NCI-H1092 treated with DMSO at 0.1 percent for 48 hours (cell line): Measurements from ENCODE around the gene CTAGE6.
"Not testable (repeated sequence)": the region's sequence is repeated elsewhere in the genome, so short reads cannot be mapped to it uniquely, and the experiment has no call there.

Experiments used
- DNase-seq: peaks from one replicate; lab custom pipeline; 2025; lab: John Stamatoyannopoulos, UW

CTAGE6 gene

DNA sequence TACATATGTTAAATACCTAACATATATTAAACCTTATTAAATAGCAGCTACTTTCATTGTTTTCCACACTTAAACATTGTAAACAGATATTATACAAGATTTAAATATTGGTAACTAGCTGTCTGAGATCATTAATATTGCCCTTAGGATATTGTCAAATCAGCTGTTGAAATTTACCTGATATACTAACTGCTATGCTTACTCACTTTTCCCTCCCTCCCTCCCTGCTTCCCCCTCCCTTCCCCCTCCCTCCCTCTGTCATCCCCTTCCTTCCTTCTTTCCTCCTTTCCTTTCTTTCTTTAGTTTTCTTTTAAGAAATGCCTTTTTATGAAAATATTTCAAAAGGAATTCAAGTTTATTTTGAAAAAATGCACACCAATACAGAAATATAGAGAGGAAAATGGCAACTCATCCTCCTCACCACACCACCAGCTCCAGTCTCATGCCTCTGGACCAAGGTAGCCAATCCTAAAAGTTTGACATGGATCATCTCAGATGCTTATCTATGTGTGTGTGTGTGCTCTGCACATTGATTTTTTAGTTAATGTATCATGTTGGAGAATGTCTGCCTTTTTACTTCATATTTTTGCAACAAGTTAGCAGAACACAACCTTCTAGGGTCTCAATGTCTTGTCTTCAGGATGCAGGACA is 41.8 kb downstream of the CTAGE6 start:
- not testable (repeated sequence) for DNase-seq

DNA sequence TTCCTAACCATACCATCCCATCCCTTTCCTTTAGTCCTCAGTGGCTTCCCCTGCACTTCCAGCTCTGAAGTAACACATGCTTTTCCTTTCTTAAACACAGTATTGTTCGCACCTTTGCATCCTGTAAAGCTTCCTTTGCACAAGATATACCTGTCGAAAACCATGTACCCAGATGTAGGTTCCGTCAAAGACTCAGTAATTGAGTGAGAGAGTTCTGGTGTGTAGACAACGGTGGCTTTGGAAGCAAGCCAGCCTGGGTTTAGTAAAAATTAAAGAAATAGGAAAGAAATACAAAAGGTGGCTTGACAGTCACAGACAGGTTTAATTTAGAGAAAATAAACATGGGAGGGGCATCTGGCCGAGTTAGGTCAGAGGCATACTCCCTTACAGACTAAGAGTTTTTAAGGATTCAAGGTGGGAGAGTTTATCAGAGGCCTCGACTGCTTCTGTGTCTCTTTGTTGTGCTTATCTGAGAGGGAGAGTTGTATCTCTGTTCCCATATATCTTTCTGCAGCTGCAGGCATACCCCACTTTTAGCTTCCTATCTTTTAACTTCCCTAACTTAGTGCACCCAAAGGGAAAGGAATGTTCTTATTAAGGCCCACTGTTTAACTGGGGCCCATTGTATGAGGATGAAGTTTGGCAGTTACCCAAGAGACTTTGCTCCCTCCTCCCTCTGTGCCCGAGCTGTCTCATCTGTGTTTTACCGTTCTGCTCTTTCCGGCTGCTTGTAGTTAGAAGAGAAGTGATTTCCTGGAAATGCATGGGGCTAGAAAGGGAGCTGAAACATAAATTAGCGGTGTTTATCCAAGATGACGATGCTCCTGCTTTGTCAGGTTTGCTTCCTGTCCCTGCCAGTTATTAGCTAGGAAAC is 42.7 kb downstream of the CTAGE6 start:
- not testable (repeated sequence) for DNase-seq

DNA sequence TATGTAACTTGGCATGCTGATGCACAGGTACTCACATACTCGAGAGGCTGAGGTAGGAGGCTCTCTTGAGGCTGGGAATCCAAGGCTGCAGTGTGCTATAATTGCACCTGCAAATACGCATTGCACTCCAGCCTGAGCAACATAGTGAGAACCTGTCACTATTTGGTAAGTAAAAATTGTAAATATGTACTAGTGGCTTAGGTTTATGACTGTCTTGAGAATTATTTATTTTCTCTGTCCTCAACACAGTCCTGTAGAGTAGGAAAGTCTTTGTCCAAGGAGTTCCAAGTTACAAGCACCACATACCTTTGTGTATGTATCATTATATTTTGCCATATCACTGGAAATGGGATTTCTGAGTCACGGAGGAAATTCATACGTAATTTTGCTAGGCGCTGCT is 45.1 kb downstream of the CTAGE6 start:
- not testable (repeated sequence) for DNase-seq

DNA sequence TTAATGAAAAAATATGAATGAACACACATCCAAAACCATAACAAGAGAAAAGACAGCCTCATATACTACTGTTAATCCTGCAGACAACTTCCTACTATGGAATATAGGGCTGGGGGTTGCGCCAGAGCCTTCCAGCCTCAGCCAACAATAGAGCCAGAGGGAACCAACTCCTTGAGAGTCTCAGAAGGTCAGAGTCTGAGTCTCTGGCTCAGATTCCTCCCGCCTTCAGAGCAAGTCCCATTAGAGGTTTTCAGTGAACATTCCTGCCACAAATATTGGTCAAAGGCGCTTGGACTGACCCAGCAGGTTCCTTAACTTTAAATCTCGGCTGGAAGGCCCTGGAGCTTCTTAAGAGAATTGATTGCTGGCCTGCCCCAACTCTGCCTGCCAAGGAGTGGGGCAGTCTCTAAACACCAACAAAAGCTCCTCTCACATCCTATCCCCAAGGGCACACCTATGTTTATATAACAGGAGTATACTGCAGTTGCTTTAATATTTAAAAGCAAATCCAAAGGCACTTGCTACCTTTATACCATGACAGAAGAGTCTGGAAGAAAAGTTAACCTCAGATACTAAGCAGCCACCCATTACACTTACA is 45.7 kb downstream of the CTAGE6 start:
- DNase-seq: not testable (repeated sequence)

DNA sequence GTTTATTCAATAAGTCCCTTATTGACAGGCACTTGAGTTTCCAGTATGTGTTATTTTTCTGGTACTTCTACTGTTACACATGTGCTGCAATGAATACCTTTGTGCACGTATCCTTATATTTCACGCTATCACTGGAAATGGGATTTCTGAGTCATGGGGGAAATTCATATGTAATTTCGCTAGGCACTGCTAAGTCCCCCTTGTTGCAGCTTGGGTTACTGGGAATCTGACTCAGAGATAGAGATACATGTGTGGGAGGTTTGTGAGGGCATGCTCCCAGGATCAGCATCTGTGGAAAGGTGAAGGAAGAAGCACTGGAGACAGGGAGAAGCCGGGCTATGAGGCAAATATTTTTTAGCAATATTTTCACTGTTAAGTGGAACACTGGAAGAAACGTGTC is 47.6 kb downstream of the CTAGE6 start:
- DNase-seq: not testable (repeated sequence)
